Stimulated activated CD4-positive, alpha-beta T cell treated with anti-CD3 and anti-CD28 coated beads, Interleukin-12 subunit alpha, Interleukin-12 subunit beta, amount 100 ng/mL, for 24 hours (primary cell): Measurements from ENCODE around the gene BCAS1.

Experiments used
- DNase-seq, 2 experiments: peaks; one replicate each; pipeline ENCODE4 v3.0.0-alpha.2; 2020; ENCODE audit warnings: low read depth in 2 of 2

The BCAS1 gene, protein sequence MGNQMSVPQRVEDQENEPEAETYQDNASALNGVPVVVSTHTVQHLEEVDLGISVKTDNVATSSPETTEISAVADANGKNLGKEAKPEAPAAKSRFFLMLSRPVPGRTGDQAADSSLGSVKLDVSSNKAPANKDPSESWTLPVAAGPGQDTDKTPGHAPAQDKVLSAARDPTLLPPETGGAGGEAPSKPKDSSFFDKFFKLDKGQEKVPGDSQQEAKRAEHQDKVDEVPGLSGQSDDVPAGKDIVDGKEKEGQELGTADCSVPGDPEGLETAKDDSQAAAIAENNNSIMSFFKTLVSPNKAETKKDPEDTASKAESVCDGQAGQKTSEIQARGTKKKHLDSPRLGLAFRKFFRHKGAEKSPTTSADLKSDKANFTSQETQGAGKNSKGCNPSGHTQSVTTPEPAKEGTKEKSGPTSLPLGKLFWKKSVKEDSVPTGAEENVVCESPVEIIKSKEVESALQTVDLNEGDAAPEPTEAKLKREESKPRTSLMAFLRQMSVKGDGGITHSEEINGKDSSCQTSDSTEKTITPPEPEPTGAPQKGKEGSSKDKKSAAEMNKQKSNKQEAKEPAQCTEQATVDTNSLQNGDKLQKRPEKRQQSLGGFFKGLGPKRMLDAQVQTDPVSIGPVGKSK

DNA sequence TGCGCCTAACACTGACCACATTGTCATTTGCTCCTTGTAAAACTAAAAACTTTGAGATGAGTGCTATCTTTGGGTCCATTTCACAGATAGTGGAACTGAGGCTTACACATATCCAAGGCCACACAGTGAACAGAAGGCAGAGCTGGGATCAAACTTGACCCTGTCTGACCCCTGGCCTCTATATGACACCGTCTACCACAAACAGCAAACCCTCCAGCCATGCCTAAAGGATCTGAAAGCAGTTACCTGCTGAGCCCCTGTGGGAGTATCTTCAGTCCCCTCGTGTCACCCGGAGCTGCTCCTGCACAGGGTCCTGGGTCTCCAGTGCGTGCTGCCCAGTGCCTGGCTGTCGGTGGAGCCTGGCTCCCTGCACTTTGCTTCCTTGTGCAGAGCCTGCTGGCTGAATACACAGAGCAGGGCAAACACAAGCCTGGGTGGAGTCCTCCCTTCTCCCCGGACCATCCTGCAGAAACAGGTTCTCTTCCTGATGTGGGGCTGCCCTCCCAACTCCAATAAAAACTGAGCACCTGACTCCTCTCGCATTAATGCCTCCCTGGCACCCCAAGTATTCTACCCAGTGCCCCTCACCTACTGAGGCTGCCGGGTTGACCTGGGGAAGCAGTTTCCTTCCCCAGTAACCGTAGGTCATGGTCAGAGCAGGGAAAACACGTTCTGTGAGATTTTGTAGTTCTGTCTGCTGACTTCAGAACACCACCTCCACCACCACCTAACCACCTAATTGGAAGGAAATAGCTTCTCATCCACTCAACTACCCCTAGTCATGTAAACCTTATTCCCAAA, at the start of gene BCAS1:
TSS of gene BCAS1 (minus strand) at position 408 of the 801 bp plus-strand sequence. CDS start 11,876 bp downstream, outside the sequence.
- no peak for DNase-seq

GRCh38 chr20:54119744-54120143, 49.4 kb upstream of the BCAS1 start:
- no peak for DNase-seq

DNA sequence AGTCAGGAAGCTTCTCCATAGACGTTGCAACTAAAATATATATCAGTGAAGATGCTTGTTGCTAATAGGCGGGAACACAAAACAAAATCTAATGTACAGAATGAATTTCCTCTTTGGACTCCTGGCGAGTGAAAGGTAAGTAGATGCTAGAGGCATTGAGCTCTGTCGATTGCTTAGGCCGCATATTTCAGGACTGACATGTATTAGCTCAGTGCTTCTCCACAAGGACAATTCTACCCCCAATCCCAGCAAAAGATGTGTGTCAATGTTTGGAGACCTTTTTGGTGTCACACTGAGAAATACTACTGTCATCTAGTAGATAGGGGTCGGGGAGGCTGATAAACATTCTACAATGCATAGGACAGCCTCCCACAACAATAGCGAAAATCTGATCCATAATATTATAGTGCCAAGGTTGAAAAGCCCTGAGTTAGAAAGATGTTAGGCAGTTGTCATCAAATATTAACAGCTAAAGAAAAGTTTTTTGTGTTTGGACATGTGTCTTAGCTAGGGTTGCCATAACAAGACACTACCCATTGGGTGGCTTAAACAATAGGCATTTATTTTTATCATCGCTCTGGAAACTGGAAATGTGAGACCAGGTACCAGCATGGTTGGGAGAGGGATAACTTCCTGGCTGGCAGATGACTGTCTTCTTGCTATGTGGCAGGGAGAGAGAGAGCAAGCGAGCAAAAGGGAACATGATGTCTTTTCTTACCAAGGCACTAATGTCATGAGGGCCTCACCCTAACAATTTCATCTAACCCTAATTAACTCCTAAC, 48.0 kb upstream of the BCAS1 start:
- no peak for DNase-seq

GRCh38 chr20:54116550-54117235, 46.3 kb upstream of the BCAS1 start:
- DNase-seq, result no peak

GRCh38 chr20:54115172-54115854, 44.9 kb upstream of the BCAS1 start:
- no peak for DNase-seq

- no peak for DNase-seq
Observed at GRCh38 chr20:54114109-54114508, 43.7 kb upstream of the BCAS1 start.

GRCh38 chr20:54113566-54113965, 43.2 kb upstream of the BCAS1 start:
- no peak for DNase-seq

GRCh38 chr20:54112221-54112884, 42.0 kb upstream of the BCAS1 start:
- no peak for DNase-seq

DNA sequence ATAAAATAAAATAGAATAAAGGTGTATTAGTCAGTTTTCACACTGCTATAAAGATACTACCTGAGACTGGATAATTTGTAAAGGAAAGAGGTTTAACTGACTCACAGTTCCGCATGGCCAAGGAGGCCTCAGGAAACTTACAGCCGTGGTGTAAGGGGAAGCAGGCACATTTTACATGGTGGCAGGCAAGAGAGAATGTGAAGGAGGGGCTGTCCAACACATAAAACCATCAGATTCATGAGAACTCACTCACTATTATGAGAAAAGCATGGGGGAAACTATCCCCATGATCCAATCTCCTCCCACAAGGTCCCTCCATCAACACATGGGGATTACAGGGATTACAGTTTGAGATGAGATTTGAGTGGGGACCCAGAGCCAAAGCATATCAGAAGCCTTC, 41.1 kb upstream of the BCAS1 start:
- no peak for DNase-seq

GRCh38 chr20:54110457-54110856, 40.1 kb upstream of the BCAS1 start:
- DNase-seq, result no peak

GRCh38 chr20:54110041-54110440, 39.6 kb upstream of the BCAS1 start:
- no peak for DNase-seq

DNA sequence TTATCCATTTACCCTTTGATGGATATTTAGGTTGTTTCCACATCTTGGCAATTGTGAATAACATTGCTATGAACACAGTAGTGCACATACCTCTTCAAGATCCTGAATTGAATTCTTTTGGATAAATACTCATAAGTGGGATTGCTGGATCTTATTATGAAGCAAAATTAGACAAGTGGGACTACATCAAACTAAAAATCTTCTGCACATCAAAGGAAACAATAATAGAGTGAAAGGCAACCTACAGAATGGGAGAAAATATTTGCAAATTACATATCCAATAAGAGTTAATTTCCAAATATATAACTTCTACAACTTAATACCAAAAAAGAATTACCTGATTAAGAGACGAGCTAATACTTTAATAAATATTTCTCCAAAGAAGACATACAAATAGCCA, 38.4 kb upstream of the BCAS1 start:
- DNase-seq, result no peak

DNA sequence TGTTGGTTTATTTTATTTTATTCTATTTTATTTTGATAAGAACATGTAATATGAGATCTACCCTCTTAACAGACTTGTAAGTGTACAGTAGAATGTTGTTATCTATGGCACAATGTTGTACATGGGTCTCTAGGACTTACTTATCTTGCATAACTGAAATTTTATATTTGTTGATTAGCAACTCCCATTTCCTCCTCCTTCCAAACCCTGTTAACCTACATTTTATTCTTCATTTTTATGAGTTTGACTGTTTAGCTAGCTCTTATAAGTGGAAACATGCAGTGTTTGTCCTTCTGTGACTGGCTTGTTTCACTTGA, 37.9 kb upstream of the BCAS1 start:
- DNase-seq, result no peak

GRCh38 chr20:54107600-54108325, 37.4 kb upstream of the BCAS1 start:
- DNase-seq, result no peak

GRCh38 chr20:54107181-54107580, 36.8 kb upstream of the BCAS1 start:
- DNase-seq, result no peak

GRCh38 chr20:54106162-54106561, 35.8 kb upstream of the BCAS1 start:
- DNase-seq, result no peak

DNA sequence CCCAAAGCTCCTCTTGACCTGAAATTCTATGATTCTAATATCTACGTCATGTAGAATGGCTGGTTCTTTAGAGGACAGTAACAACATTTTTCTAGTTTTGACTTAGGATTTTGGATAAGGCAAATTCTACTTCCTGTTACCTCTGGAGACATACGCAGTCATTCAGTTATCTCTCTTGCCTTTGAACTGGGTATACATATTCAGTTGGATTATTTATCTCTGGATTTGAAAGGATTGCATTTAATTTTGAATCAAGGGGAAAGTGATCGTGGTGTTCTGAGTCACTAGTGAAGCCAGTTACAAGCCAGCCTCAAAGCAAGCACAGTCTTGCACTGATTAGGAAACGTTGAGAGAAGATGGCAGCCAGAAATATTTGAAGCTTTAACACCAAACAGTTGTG, 35.3 kb upstream of the BCAS1 start:
- DNase-seq, result no peak

GRCh38 chr20:54104781-54105180, 34.4 kb upstream of the BCAS1 start:
- no peak for DNase-seq

GRCh38 chr20:54103762-54104600, 33.6 kb upstream of the BCAS1 start:
- no peak for DNase-seq
